NCI-H774 (cell line): Measurements from ENCODE around the gene CPTP.

ENCODE experiments used
- DNase-seq: peaks from one replicate; lab custom pipeline; 2025; lab: John Stamatoyannopoulos, UW

CPTP gene

DNA sequence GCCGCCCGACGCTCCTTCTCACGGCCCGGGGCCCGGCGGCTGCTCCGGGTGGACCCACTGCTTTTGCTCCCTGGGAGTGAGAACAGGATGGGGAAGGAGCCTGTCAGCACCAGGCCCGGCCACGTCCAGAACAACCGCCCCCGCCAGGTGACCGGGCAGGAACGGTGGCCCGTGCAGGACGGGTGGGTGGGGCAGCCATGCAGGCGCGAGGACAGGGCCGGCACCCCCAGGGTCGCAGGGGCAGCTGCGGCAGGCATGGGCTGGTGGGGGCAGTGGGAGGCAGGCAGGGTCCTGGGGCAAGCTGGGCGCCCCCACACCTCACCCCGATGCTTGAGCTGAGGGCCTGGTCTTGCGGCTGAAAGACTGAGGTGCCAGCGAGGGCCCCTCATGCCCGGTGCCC lies 11.8 kb downstream of the CPTP start:
- no peak for DNase-seq

GRCh38 chr1:1336931-1337792 lies 12.6 kb downstream of the CPTP start:
- no peak for DNase-seq

GRCh38 chr1:1337793-1338147 lies 13.2 kb downstream of the CPTP start:
- no peak for DNase-seq

- DNase-seq = no peak
Measured at GRCh38 chr1:1338278-1338677, 13.7 kb downstream of the CPTP start.

GRCh38 chr1:1340185-1340584 lies 15.6 kb downstream of the CPTP start:
- DNase-seq = no peak

DNA sequence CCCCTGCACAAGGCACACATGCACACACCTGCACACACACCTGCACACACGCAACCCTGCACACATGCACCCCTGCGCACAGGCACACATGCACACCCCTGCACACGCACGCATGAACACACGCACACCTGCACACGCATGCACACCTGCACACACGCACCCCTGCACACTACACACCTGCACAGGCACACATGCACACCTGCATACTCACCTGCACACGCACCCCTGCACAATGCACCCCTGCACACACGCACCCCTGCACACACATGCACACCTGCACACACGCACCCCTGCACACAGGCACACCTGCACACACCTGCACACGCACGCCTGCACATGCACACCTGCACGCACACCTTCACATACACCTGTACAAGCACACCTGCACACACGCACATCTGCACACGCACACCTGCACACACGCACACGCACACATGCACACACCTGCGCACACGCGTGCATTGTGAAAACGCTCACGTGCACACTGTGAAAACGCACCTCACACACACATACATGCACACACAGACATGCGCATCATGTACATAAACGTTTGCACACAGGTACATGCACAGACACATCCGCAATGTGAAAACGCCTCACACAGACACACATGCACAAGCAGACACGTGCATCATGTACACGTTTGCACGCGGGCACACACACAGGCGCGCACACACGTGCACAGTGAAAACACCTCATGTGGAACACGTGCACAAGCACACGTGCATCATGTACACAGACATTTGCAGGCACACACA lies 16.4 kb downstream of the CPTP start:
- DNase-seq = no peak

- DNase-seq = no peak
Measured at GRCh38 chr1:1341549-1342021, 17.0 kb downstream of the CPTP start.

DNA sequence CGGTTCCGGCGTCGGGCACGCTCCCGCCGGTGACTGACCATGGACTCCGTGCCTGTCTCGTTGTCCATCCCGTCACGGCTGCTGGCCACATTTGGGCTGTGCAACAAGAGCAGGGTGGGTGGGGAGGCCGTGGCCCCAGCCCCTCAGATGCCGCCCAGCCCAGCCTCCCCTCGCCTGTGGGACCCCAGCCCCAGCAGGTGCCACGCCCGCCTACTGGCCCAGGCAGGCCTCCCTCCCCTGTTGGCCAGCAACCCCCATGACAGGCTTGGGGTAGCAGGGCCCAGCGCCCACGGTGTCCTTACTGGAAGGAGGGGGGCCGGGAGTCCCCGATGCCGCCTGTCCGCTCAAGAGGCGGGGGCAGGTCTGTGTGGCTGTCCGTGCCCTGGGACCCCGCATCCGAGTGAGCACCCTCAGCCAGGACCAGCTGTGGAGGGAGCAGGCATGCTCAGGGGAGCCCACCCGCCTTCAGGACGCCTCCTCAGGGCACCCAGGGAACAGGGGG lies 17.5 kb downstream of the CPTP start:
- DNase-seq = no peak

DNA sequence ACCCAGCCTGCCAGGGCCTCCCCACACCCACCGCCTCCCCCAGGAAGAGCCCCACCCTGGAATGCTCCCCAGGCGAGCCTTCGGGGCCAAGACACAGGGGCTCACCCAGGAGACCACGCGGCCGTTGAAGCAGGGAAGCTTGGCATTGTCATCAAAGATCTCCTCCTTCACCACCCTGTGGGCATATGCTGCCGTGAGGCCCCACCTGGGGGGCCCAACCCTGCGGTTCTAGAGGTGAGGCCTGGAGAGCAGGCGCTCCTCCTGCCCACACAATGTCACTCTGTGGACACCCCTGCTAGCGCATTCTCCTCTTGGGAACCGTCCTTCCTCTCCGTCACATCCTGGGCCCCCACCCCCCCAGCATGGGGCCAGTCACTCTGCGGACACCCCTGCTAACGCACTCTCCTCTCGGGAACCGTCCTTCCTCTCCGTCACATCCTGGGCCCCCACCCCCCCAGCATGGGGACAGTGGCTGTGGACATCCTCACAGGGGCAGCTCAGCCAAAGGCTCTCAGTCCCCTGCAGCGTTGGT lies 18.0 kb downstream of the CPTP start:
- no peak for DNase-seq

DNA sequence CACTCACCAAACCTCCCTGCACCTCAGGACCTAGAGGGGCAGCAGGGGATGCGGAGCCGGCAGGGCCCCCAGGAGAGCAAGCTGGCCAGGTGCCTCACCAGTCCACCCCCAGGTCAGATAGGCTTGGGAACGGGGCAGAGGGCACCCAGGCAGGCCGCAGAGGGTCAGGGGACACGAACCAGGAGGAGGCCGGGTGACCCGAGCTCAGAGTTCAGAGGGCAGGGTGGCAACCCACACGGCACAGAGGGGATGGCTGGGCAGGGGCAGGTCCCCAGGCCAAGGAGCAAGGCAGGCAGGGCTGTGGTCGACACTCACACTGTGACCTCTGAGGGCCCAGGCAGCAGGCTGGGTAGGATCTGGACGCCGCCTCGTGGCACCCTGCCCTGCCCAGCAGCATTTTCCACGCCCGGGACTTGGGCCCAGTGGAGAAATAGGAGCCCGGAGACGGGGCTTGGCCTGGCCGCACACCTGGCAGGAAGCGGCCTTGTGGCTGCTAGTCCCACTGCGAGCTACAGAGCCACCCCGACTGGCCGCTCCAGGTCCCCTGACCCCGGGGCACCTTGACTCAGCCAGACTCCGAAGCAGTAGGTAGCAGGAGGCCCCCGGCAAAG lies 19.3 kb downstream of the CPTP start:
- DNase-seq = no peak

DNA sequence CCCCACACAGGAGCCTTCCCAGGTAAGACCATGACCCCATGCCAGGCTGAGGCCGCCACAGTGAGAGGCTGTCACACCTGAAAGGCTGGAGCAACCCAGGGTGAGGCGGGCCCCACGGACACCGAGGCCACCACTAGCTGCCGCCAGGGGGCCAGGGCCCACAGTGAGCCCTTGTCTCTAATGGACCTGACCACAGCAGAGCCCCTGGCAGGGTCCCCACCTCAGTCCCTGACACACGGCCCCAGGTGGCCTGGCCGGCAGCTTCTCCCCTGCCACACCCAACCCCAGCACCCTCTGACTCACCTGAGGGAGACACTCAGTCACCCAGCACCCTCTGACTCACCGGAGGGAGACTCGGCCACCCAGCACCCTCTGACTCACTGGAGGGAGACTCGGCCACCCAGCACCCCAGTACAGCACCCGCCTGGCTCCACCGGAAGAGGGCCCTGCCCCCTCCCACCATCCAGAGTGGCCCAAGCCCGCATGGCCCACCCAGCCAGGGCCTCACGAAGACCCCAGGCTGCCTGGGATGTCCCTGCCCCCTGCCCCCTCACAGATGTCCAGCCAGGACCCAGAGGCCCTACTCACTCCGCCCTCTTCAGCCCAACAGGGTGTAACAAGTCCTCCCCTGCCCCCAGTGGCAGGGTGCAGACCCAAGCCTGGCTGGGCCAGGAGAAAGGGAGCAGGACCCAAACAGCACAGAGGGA lies 20.2 kb downstream of the CPTP start:
- no peak for DNase-seq

GRCh38 chr1:1345384-1345783 lies 20.8 kb downstream of the CPTP start:
- no peak for DNase-seq

- no peak for DNase-seq
Measured at GRCh38 chr1:1345860-1346500, 21.4 kb downstream of the CPTP start.

DNA sequence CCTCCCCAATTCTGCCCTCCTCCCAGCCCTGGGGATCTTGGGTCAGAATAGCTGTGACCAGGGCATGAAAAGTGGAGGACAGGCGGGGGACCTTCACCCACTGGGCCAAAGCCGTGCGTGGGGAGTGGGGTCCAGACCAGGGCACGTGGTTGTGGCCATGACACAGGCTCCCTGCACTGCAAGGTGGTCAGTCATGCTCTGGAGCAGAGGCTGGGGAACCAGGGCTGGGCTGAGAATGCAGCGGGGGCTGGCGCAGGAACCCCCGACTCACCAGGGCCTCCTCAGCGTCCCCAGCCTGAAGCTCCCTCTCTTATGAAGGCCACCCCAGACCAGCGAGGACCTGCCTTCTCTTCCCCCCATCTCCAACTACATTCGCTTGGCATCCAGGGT lies 21.9 kb downstream of the CPTP start:
- no peak for DNase-seq

DNA sequence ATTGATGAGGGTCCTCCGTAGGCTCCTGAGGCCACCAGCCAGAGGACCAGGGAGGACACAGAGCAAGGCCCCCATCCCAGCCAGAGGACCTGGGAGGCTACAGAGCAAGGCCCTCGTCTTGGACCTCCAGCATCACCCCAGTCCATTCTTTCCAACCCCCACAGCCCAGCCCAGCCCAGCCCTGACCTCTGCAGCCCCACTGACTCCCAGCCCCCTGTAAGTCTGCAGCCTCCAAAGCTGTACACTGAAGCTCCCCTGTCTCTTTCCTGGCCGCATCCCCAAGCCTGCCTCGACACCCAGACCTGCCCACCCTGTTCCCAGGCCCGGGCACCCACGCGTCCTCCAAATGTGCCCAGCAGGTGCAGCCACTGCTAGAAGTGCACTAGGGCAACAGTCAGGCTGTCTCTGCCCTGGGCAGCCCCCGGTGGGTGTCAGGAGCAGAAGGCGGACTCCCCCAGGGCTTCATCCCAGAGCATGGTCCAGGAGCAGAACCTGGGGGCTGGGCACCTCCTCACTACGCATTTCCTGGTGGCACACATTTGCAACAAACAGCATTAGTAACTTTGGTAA lies 22.5 kb downstream of the CPTP start:
- DNase-seq = no peak

GRCh38 chr1:1347663-1348419 lies 23.2 kb downstream of the CPTP start:
- no peak for DNase-seq

GRCh38 chr1:1348420-1349255 lies 24.0 kb downstream of the CPTP start:
- DNase-seq = no peak

DNA sequence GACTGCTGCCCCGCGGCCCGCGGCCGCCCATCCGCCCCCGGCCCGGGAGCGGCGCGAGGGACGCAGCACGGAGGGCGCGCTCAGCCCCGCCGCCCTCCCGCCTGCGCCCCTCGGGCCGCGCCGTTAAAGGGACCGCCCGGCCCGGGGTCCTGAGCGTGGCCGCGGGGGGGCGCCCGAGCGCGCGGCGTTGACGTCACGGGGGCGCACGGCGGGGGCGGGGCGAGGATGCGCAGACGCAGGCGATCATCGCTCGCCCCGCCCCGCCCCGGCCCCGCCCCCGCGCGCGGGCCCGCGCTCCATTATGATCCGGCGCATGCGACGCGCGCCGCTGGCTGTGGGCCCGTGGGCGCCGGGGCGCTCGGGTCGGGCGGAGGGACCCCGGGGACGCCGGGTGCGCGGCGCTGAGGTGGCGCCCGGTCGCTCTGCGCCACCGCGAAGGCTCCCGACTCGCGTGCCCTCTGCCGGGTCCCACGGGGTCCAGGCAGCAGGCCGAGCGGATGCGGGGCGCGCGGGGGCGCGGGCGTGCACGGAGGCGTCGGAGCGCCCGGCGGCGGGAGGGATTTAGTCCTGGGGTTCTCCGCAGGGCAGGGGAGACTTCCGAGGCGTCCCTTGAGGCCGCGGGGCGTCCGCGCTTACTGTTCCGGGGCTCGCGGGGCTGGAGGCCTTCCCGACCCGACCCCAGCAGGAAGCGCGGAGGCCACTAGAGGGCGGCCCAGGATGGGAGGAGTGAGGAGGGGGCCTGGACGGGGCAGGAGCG lies 24.8 kb downstream of the CPTP start, which contains the start of gene DVL1:
TSS of gene DVL1 (minus strand) at position 163 of the 757 bp plus-strand sequence. CDS start 353 bp downstream, outside the sequence.
- DNase-seq = peak; percentile 32
